HUDEP-2 (cell line): Measurements from ENCODE around the gene TMEM60.
"Not testable (repeated sequence)": the region's sequence is repeated elsewhere in the genome, so short reads cannot be mapped to it uniquely, and the experiment has no call there.

Experiments
- DNase-seq, 76 experiments: peaks; one replicate each; lab custom pipeline; 2025; ENCODE audit not compliant: unreplicated experiment in 76 of 76; lab: John Stamatoyannopoulos, UW

TMEM60 gene, protein sequence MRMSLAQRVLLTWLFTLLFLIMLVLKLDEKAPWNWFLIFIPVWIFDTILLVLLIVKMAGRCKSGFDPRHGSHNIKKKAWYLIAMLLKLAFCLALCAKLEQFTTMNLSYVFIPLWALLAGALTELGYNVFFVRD

DNA sequence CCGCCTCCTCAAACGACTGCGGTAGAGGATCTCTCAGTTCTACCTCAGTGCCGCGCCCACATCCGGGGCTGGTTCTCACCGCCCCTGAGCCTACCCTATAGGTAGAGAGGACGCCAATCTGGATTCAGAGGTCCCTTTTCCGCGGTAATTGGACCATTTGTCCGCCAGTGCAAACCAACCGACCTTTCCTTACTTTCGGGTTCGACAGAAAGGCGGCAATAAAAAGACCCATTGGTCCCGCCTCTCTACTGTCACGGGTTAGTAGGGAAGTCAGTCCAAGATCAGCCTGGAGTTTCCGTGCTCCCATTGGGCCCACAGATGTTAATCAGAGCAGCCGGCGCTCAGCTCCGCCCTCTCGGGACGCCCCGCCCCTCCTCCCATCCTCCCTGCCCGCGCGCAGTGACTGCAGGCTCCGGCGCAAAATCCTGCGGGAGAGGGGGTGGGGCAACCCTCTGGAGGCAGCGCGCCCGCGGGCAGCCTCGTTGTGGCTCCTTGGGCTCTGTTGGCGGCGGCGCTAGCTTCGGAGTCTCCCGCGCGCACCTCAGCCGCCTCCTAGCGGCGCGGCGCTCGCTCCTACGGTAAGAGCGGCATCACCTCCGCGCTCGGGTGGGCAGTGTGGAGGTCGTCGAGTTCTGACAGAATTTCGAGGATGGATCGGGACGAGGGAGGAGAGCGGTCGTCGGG, at the start of gene TMEM60, which contains the start of gene PHTF2:
TSS of gene TMEM60 (minus strand) at position 41 of the 684 bp plus-strand sequence. CDS start 4,061 bp downstream, outside the sequence.
TSS of gene PHTF2 (plus strand) at position 380 of the 684 bp plus-strand sequence.
- peak; percentile 26 to 99 (median 96) for DNase-seq

DNA sequence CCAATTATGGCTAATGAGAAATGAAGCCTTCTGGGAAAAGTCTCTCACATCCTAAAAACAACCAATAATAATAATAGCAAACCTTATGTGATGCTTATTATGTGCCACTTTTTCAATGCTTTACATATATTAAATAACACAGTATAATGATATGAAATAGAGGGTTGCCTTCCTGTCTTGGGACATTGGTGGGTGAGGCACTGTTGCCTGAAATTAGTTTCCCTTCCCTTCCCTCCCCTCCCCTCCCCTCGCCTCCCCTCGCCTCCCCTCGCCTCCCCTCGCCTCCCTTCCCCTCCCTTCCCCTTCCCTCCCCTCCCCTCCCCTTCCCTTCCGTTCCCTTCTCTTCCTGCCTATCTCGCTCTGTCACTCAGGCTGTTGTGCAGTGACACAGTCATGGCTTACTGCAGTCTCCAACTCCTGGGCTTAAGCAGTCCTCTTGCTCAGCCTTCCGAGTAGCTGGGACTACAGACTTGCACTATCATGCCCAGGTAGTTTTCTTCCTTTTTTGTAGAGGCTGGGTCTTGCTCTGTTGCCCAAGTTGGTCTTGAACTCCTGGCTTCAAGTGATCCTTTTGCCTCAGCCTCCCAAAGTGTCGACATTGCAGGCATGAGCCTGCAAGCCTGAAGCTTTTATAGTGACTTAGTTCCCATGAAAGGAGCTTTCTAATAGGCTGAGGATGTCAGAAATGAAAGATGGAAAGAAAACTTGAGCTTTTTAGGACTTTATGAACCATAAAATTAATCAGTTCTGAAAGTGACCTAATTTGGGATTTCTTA, 48.3 kb upstream of the TMEM60 start:
- no peak for DNase-seq

DNA sequence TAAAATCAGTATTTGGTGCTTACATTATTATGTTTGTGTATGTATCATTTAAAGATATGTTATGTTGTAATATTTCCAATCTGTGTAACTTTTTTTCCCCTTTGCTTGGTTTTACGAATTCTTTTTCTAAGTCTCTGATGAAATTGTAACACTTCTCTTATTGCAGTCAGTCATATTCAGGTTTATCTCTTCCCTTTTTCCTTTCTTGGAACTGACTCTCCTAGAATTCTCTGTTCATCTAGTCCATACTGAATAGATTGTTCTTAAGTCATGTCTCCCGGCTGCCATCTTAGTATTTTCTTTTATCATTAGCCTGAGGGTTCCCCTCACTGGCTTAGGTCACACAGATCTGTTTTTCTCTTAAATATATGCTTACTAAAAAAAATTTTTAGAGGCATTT, 45.0 kb upstream of the TMEM60 start:
- no peak for DNase-seq

DNA sequence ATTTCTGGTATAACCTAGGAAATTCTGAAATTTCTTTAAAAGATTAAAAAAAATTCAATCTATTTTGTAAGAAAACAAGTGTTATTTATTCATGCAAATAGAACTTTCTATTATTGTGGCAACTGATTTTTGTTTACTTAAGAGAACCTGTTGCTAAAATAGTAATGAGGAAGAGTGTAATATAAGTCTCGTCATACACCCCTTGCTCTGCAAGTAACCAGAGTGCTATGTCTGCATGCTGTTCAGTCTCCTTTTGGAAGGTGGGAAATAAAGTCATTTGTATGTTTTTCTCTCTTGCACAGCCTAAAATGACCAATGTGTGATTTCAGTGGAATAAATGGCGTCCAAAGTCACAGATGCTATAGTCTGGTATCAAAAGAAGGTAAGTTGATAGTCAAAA, 41.7 kb upstream of the TMEM60 start:
- no peak for DNase-seq

DNA sequence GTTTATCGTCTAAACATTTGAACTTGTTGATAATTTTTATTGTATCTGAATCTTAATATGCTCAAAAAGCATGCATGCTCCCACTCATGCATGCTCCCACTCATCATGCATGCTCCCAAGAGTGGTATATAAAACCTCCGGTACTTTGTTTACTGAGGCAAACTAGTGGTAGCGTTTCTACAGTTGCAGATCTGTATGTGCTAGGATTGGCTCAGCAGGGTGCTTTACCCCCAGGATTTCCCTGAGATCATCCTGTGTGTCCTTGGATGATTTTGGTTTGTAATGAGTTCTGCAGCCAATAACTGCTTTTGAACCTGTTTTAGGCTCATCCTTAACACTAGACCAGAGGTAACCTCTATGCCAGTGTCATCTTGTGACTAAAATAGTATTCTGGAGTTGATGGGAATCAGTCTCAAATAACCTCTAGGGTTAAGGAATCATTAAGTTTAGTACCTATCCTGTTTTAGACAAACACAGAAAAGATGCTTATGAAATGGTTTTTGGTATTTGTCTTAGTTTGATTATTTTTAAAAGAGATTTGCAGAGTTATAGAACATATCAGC, 40.8 kb upstream of the TMEM60 start:
- no peak for DNase-seq

DNA sequence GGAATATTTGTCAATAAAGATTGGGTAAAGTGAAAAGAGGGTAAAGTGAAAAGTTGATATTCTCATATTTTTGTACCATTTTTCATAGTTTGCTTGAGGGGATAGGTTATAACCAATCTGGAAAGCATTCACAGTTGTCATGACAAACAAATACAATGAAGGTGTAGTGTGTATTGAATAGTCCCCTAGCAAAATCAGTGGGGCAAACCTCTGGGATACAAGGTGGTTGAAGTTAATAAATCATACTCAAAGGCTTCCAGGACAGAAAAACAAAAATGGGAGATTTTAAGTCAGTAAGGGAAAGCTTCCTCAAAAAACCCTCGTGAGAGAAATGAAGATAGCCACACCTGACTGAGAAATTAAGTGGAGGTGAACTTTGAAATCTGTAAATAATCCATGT, 39.7 kb upstream of the TMEM60 start:
- DNase-seq, result no peak

DNA sequence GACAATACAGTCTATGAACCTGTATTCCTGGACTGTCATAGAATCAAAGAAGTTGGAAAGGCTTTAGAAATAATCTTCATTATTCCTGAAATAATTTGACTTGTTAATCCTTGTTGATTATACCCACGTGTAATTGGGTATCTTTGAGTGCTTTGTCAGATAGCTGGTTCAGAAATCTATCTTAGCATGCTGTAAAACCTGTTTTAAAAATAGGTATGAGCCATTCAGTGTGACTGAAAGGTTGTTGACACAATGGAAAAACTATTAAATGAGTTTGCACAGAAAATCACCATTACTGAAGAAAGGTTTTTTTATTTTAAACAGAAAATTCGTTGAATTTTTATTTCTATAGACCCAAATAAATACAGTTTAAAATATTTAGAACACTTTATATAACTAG, 39.0 kb upstream of the TMEM60 start:
- DNase-seq, result no peak

DNA sequence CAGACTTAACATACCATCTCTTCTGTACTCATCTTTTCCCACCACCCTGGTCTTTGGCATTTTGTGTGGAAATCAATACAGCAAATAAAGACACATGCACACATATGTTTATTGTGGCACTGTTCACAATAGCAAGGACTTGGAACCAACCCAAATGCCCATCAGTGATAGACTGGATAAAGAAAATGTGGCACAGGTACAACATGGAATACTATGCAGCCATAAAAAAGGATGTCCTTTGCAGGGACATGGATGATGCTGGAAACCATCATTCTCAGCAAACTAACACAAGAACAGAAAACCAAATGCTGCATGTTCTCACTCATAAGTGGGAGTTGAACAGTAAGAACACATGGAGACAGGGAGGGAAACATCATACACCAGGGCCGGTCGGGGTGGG, 38.2 kb upstream of the TMEM60 start:
- not testable (repeated sequence) for DNase-seq

DNA sequence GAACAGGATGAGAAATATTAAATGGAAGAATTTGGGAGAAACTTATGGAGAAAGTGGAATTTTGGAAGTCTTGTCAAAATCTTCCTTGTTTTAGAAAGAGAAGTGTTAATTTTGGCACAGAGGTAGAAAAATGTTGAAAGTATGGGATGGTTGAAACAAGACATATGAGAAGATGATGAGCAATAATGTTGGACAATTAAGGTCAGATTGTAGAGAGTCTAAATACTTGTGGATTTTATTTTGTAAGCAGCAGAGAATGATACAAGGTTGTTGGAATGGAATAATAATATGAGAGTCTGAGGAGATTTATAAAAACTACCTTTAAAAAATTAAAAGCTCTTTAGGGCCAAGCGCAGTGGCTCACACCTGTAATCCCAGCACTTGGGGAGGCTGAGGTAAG, 34.9 kb upstream of the TMEM60 start:
- no peak for DNase-seq

DNA sequence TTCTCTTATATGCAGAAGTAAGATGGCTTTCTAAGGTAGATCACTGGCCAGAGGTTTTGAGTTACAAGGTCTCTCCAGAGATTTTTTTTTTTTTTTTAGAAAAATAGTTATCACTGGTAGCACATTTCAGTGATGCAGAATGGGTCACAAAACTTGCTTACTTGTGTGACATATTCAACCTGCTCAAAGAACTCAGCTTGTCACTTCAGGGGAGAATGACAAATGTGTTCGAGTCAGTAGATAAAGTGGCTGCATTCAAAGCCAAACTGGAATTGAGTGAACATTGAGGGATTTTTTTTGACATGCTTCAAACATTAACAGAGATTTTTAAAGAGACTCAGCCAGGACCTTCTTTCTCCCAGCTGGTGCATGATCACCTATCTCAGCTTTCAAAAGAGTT, 33.7 kb upstream of the TMEM60 start:
- DNase-seq, result no peak

DNA sequence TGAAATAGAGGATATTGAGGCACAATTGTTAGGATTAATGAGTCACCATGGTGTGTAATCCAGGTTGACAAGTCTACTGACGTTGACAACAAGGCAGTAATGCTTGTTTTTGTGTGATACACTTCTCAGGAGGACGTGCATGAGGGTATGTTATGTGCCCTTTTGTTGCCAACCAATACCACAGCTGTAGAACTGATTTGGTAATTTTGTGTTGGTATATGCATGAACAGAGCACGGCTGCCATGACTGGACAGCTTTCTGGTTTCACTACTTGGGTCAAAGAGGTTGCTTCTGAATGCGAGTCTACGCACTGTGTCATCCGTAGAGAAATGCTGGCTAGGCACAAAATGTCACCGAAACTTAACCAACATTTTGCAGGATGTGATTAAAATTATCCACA, 33.2 kb upstream of the TMEM60 start:
- DNase-seq, result no peak

DNA sequence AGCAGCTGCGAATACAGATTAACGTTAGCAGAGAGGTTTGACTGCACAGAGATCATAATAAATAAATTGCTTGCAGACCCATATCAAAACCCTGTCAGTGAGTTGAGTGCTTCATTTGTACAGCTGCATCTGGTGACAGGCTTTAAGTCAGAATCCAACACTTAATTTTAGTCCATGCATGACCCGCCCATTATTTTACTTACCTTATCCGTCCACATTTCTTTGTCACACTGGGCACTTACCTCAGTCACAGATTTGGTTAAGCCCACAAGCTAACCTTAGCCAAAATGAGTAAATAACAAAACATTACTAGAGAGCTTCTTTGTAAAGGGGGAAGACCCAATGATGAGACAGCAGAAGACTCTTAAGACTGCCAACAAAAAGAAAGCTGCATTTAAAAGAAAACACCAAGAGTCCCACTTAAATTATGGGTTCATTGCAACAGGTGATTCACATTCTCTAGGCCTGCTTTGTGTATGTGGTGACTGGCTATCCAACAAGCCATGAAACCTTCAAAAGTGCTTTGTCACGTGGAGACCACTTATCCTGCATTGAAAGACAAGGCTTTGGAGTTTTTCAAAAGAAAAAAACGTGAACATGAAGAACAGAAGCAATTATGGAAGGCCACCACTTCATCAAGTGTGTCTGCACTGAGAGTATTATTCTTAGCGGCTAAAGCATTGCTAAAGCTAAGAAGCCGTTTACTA, 32.6 kb upstream of the TMEM60 start:
- no peak for DNase-seq

DNA sequence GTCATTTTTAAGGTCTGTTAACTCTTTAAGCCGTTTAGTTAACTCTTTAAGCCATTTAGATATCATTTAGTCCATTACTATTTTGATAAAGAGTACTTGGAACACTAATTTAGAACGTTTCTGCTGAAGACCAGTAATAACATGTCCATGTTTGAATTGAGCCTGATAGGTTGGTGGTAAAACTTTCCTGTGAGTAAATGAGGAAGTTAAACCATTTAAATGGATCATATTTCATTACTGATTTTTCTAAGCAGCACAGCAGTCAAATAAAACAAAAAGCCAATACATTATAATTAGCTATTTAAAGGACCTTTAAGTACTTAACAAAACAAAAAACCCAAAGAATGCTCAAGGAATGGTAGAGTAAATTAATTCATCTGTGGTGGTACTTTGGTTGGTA, 29.8 kb upstream of the TMEM60 start:
- DNase-seq, result no peak

DNA sequence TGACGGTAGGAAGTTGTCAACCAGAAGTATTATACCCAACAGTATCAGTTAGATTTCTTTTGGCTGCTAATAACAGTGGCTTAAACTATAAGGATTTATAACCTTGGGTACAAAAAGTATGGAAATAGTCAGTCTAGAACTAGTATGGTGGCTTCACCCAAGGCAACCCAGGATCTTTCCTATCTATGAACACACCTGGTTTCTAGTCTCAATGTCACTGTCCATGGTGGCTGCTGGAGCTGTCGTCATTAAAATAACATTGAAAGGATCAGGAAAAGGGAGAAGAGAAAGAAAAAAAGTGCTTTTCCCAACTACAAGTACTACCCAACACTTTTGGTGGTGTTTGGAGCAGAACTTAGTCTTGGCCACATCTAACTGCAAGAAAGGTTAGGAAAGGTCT, 28.1 kb upstream of the TMEM60 start:
- DNase-seq, result no peak

DNA sequence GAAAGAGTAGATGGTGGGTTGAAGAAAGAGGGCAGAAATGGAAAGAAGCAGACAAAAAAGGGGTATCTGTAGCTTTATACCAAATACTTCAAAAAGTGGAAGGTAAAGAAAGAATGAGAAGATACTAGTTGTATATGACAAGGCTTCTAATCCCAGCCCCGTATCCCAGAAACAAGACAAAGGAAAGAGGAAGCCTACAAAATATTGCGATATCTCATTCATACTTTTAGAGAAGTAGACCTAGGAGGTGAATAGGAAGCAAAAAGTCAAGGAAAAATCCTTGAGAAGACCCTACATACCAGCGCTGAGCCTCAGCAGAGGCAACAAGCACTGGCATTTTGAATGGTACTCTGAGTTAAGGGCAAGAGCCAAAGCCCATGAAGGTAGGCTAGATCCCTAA, 26.9 kb upstream of the TMEM60 start:
- no peak for DNase-seq

DNA sequence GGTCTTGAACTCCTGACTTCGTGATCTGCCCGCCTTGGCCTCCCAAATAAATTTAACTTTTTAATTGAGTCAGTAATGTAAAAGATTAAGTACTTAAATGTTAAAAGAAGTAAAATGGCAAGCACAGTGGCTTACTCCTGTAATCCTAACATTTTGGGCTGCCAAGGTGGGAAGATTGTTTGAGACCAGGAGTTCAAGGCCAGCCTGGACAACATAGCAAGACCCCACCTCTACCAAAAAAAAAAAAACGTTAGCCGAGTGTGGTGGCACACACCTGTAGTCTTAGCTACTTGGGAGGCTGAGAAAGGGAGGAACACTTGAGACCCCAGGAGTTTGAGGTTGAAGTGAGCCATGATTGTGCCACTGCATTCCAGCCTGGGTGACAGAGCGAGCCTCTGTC, 26.4 kb upstream of the TMEM60 start:
- DNase-seq, result no peak

DNA sequence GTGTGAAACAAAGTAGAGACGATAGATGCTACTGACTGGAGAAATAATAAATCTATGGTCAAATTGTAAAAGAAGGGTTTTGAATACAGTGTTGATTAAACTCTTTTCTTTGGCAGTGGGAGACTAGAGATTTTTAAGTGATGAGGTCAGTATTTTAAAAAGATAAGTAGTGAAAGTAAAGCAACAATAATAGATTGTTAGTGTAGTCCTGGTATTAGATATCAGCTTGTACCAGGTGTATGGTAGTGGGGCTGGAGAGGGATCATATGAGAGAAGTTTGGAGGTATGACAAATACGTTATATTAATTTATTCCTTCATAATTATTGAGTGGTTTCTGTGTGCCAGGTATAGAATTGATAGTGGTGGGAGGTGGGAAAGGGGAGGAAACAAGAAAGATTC, 25.6 kb upstream of the TMEM60 start:
- DNase-seq, result no peak

DNA sequence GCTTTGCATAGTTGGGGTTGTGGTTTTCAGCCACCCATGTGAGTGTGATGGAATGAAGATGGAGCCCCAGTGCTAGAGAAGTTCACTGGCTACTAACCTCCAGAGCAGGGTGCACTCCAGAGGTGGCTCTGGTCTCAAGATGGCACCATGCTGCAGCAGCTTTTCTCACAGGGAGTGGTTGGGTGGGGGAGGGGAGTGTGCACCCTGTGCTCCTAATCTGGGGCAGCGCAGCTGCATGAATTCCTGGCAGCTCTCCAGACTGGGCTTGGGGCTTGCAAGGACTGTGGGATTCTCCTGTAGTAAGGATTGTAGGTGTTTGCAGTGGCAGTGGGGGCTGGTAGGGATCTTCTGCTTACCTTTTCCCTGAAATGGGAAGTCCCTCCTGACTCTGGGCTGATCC, 24.0 kb upstream of the TMEM60 start:
- peak in 31 of 76 experiments; percentile 1 to 50 (median 24) for DNase-seq

DNA sequence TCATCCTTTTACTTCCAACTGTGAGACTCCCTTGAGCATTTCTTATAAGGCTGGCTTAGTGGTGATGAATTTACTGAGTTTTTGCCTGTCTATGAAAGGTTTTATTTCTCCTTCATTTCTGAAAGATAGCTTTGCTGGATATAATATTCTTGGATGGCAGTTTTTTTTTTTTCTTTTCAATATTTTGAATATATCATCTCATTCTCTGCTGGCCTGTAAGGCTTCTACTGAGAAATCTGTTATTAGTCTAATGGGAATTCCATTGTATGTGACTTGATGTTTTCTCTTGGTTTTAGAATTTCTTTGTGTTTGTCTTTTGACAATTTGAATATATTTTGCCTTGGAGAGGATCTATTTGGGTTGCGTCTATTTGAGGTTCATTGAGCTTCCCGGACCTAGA, 22.7 kb upstream of the TMEM60 start:
- DNase-seq, result no peak

DNA sequence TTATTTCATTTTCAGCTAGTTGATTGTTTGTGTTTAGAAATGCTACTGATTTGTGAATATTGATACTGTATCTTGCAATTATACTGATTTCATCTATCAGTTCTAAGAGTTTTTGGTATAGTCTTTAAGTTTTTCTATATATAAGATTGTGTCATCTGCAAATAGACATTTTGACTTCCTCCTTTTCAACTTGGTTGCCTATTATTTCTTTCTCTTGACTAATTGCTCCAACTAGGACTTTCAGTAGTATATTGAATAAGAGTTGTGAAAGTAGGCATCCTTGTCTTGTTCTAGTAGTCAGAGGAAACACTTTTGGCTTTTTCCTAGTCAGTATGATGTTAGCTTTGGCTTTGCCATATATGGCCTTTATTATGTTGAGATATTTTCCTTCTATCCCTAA, 20.8 kb upstream of the TMEM60 start:
- DNase-seq, result no peak

DNA sequence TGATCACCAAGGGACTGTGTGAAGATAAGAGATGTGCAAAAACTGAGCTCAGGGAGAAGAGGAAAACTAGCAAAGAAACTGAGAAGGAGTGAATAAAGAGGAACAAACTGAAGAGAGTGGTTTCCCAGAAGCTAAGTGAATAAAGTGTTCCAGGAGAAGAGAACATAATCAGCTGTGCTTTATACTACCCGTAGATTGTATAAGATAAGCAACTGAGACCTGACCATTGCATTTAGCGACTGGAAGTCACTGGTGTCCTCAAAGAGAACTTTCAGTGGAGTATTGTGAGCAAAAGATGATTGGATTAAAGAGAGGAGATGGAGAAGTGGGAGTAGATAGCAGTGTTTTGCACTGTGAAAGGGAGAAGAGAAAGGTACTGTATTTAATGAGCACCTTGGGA, 14.9 kb upstream of the TMEM60 start:
- no peak for DNase-seq
